HepG2 (cell line): ENCODE data around the gene MRPL58. TPM values are rescaled to one million over a fixed set of nuclear protein-coding genes. Genes with fewer than 3 reads are reported as not detected.

Experiments used
- ARID2 ChIP-seq: sonication (generic); formaldehyde crosslinking; IDR thresholded peaks from 2 replicates; pipeline ENCODE4 v1.8.1; 2022; ENCODE audit warnings: mild to moderate bottlenecking, missing genetic modification reagents, borderline replicate concordance
- CEBPB ChIP-seq: IDR thresholded peaks from 2 replicates; pipeline ENCODE4 v1.6.1; 2011; ENCODE audit warnings: low read depth, low read length, improper control_type of control experiment, borderline replicate concordance
- SIN3A ChIP-seq: IDR thresholded peaks from 2 replicates; pipeline ENCODE4 v1.6.1; 2011; ENCODE audit warnings: low read depth, mild to moderate bottlenecking, control low read depth, low read length, borderline replicate concordance
- ZFY ChIP-seq: sonication (generic); formaldehyde crosslinking; IDR thresholded peaks from 2 replicates; pipeline ENCODE4 v1.4.0; 2020; ENCODE audit warnings: missing genetic modification reagents
- ZNF142 ChIP-seq: sonication (generic); formaldehyde crosslinking; IDR thresholded peaks from 2 replicates; pipeline ENCODE4 v1.4.0; 2020; ENCODE audit warnings: missing genetic modification reagents
- ZNF20 ChIP-seq: sonication (generic); formaldehyde crosslinking; IDR thresholded peaks from 2 replicates; pipeline ENCODE4 v1.4.0; 2020; ENCODE audit warnings: mild to moderate bottlenecking, moderate library complexity, missing genetic modification reagents
- ZNF468 ChIP-seq: sonication (generic); formaldehyde crosslinking; IDR thresholded peaks from 2 replicates; pipeline ENCODE4 v1.8.0; 2022; ENCODE audit warnings: mild to moderate bottlenecking, moderate library complexity, missing genetic modification reagents
- ZNF552 ChIP-seq: sonication (generic); formaldehyde crosslinking; IDR thresholded peaks from 2 replicates; pipeline ENCODE4 v1.9.0; 2022; ENCODE audit warnings: missing genetic modification reagents, mild to moderate bottlenecking, borderline replicate concordance
- polyA plus RNA-seq, 8 experiments: library from polyadenylated mRNA; depleted of rRNA in 3 of 8; stranded (reverse) in 7 of 8; unstranded in 1 of 8; fragments of >200 nt; fragmentation: Illumina TruSeq in 4 of 8; extraction: Trizol in 4 of 8; gene quantifications; 2 replicates each; pipeline versions ENCODE4 v1.2.1 to v1.2.3, GENCODE V29; 2011 to 2016; ENCODE audit warnings: low read depth in 4 of 8, missing spikeins in 1 of 8, mixed read lengths in 1 of 8; ENCODE audit not compliant: insufficient read depth in 1 of 8
- total RNA-seq, 5 experiments: library from RNA; depleted of rRNA; stranded (reverse); fragments of >200 nt; fragmentation: Illumina TruSeq; extraction: Trizol; gene quantifications; 2 replicates each; pipeline ENCODE4 v1.2.3, GENCODE V29; 2016; ENCODE audit warnings: low read depth in 1 of 5
- TF ChIP-seq, protein P1 (sequence below): sonication (generic); formaldehyde crosslinking; IDR thresholded peaks from 2 replicates; pipeline ENCODE4 v1.4.0; 2020; ENCODE audit warnings: mild to moderate bottlenecking, missing genetic modification reagents
- TF ChIP-seq, protein P2 (sequence below): IDR thresholded peaks from 2 replicates; pipeline ENCODE4 v1.6.1; 2016; ENCODE audit warnings: low read depth
- TF ChIP-seq, protein P3 (sequence below): sonication (generic); formaldehyde crosslinking; IDR thresholded peaks from 2 replicates; pipeline ENCODE4 v1.8.1; 2023; ENCODE audit warnings: mild to moderate bottlenecking, missing genetic modification reagents

The MRPL58 gene
- total and polyA plus RNA-seq, 2 of the 13 experiments (the other 11 are each of a cell fraction or from before 2014, with no cell fraction given), result 44.9 to 68.9 TPM

DNA sequence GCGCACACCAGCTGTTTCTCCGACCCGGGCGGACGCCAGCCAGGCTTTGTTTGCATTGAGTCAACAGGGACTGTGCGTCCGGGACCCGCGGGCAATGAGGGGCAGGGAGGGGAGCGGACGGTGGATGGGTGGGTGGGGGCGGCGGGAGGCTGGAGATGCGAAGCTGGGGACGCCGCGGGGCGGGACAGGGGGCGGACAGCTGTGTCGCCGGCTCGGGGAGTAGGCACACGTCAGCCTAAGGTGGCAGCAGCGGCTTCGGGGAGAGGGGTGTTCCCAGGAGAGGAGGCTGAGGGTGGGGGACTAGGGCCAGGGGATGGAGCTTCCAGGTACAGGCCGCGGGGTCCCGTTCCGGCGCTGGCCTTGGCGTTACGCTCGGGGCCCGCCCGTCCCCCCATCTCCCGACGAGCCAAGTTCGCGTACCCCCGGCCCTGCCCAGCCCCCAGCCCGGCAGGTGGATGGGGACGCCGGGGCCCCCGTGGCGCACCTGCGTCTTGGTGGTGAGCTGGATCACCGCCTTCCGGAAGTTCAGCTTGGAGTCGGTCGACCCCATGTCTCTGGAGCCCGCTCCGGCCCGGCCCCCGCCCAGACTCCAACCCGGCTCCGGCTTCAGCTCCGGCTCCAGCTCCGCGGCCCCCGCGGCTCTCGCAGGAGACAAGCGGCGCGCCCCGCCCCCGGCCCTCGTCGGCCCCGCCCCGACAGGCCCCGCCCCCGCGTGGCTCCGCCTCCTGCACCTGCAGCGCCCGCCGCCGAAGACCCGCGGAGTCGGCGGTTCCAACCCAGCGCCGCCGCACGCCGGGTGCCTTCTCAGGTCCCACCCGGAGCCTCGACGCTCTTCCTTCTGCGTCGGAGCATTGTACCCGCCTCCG, 40.1 kb upstream of the MRPL58 start, which contains the start of gene HID1 (continued):
- TF ChIP-seq, protein P1, sequence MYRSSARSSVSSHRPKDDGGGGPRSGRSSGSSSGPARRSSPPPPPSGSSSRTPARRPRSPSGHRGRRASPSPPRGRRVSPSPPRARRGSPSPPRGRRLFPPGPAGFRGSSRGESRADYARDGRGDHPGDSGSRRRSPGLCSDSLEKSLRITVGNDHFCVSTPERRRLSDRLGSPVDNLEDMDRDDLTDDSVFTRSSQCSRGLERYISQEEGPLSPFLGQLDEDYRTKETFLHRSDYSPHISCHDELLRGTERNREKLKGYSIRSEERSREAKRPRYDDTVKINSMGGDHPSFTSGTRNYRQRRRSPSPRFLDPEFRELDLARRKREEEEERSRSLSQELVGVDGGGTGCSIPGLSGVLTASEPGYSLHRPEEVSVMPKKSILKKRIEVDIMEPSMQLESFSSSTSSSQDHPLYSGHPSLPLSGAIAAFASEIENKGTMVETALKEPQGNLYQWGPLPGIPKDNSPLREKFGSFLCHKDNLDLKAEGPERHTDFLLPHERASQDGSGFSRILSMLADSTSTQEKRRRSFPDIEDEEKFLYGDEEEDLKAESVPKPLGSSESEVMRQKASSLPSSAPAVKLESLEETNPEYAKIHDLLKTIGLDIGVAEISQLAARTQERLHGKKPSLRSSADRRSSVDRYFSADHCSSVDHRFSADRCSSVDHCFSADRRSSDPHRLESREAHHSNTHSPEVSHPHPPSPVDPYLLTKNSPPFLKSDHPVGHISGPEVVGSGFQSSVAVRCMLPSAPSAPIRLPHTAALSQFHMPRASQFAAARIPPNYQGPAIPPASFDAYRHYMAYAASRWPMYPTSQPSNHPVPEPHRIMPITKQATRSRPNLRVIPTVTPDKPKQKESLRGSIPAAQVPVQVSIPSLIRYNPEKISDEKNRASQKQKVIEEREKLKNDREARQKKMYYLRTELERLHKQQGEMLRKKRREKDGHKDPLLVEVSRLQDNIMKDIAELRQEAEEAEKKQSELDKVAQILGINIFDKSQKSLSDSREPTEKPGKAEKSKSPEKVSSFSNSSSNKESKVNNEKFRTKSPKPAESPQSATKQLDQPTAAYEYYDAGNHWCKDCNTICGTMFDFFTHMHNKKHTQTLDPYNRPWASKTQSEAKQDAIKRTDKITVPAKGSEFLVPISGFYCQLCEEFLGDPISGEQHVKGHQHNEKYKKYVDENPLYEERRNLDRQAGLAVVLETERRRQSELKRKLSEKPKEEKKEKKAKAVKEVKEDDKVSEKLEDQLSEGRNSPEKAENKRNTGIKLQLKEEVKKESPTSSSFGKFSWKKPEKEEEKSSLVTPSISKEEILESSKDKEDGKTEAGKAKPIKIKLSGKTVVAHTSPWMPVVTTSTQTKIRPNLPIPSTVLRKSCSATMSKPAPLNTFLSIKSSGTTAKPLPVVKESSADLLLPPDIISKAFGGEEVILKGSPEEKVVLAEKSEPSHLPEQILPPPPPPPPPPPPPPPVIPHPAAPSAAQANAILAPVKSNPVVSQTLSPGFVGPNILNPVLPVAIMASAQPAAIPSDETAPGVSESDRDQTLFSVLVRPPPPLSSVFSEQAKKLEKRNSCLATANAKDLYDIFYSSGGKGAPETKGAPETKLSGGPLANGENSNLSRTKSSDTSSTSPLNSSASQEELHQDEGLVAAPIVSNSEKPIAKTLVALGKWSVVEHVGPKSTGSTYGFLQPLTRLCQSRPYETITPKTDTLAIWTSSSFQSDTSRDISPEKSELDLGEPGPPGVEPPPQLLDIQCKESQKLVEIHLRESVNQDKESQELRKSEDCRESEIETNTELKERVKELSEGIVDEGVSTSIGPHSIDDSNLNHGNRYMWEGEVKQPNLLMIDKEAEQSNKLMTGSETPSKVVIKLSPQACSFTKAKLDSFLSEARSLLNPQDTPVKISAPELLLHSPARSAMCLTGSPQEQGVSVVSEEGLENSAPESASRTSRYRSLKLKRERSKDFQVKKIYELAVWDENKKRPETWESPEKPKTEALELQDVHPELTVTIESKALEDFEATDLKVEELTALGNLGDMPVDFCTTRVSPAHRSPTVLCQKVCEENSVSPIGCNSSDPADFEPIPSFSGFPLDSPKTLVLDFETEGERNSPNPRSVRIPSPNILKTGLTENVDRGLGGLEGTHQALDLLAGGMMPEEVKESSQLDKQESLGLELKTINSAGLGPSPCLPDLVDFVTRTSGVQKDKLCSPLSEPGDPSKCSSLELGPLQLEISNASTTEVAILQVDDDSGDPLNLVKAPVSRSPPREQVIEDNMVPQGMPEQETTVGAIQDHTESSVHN (CRISPR knock-in tag), result no peak
- TF ChIP-seq ZNF468 (CRISPR knock-in tag), result 0 out of 2 replicates have a peak, but pooled peaks have one; percentile 62
- TF ChIP-seq, protein P2, sequence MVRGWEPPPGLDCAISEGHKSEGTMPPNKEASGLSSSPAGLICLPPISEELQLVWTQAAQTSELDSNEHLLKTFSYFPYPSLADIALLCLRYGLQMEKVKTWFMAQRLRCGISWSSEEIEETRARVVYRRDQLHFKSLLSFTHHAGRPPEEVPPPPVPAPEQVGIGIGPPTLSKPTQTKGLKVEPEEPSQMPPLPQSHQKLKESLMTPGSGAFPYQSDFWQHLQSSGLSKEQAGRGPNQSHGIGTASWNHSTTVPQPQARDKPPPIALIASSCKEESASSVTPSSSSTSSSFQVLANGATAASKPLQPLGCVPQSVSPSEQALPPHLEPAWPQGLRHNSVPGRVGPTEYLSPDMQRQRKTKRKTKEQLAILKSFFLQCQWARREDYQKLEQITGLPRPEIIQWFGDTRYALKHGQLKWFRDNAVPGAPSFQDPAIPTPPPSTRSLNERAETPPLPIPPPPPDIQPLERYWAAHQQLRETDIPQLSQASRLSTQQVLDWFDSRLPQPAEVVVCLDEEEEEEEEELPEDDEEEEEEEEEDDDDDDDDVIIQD (CRISPR knock-in tag), result no peak
- no peak for TF ChIP-seq ZNF20 (CRISPR knock-in tag)
- TF ChIP-seq, protein P3, sequence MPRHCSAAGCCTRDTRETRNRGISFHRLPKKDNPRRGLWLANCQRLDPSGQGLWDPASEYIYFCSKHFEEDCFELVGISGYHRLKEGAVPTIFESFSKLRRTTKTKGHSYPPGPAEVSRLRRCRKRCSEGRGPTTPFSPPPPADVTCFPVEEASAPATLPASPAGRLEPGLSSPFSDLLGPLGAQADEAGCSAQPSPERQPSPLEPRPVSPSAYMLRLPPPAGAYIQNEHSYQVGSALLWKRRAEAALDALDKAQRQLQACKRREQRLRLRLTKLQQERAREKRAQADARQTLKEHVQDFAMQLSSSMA, result no peak
- TF ChIP-seq ARID2 (CRISPR knock-in tag), result no peak
- TF ChIP-seq SIN3A, result peak; percentile 89; the same call in 1 of the 2 replicates
- TF ChIP-seq CEBPB, result no peak
- TF ChIP-seq ZNF142 (CRISPR knock-in tag), result 0 out of 2 replicates have a peak, but pooled peaks have one; percentile 50
- peak; percentile 84; the same call in 1 of the 2 replicates for TF ChIP-seq ZFY (CRISPR knock-in tag)
- no peak for TF ChIP-seq ZNF552 (CRISPR knock-in tag)
